ENCODE measurements around the gene PER1.
A peak's percentile ranks its signal among the peaks of the same experiment; 100 is the strongest.

- TF ChIP-seq POLR2A (IDR thresholded peaks at IDR 0.05) (peak in 1 of 2 donors; percentile 88), CTCF (IDR thresholded peaks at IDR 0.05) (peak in 1 of 6 experiments; percentile 12)
Observed at GRCh38 chr17:8189711-8190477, 37.7 kb upstream of the PER1 start, which contains the start of gene BORCS6.

All from thyroid gland (tissue), 4 donors.